MM.1S (cell line): ENCODE measurements around the gene GABRB3.

Source experiments
- DNase-seq: peaks from one replicate; pipeline ENCODE4 v3.0.0-alpha.2; 2015
- H2AFZ ChIP-seq: fragments of 300-600 bp; sonication (generic); 2 replicates; pipeline ENCODE4 v1.6.0; 2016; ENCODE audit warnings: antibody characterized with exemption, low read length
- H3F3A ChIP-seq: fragments of 300-600 bp; sonication (generic); 2 replicates; pipeline ENCODE4 v1.6.1; 2016; ENCODE audit warnings: mild to moderate bottlenecking, antibody characterized with exemption, low read length, moderate library complexity, mixed read lengths; ENCODE audit not compliant: insufficient read depth
- H3K27ac ChIP-seq: fragments of 300-600 bp; sonication (generic); 2 replicates; pipeline ENCODE4 v1.5.1; 2016; ENCODE audit warnings: mild to moderate bottlenecking, low read length
- H3K27me3 ChIP-seq: fragments of 300-600 bp; sonication (generic); replicated peaks from 2 replicates; pipeline ENCODE4 v1.6.0; 2016; ENCODE audit warnings: low read length; ENCODE audit not compliant: insufficient read depth
- H3K36me3 ChIP-seq: fragments of 300-600 bp; sonication (generic); replicated peaks from 2 replicates; pipeline ENCODE4 v1.6.1; 2016; ENCODE audit warnings: mild to moderate bottlenecking, low read length, mixed read lengths; ENCODE audit not compliant: insufficient read depth
- H3K4me1 ChIP-seq: fragments of 300-600 bp; sonication (generic); 2 replicates; pipeline ENCODE4 v1.6.1; 2016; ENCODE audit warnings: low read length, mixed read lengths
- H3K4me2 ChIP-seq: fragments of 300-600 bp; sonication (generic); 2 replicates; pipeline ENCODE4 v1.6.0; 2016; ENCODE audit warnings: low read depth, low read length
- H3K4me3 ChIP-seq: fragments of 300-600 bp; sonication (generic); 2 replicates; pipeline ENCODE4 v1.5.1; 2016; ENCODE audit warnings: low read length, mixed read lengths
- H3K79me2 ChIP-seq: fragments of 300-600 bp; sonication (generic); 2 replicates; pipeline ENCODE4 v1.6.1; 2016; ENCODE audit warnings: mixed run types, low read length, mixed read lengths
- H3K9ac ChIP-seq: fragments of 300-600 bp; sonication (generic); 2 replicates; pipeline ENCODE4 v1.6.1; 2016; ENCODE audit warnings: low read length, mixed read lengths
- H3K9me2 ChIP-seq: fragments of 300-600 bp; sonication (generic); replicated peaks from 2 replicates; pipeline ENCODE4 v1.6.1; 2016; ENCODE audit warnings: mild to moderate bottlenecking, low read length, mixed read lengths; ENCODE audit not compliant: insufficient read depth
- H3K9me3 ChIP-seq: fragments of 300-600 bp; sonication (generic); replicated peaks from 2 replicates; pipeline ENCODE4 v1.6.1; 2016; ENCODE audit warnings: mild to moderate bottlenecking, low read length, mixed read lengths; ENCODE audit not compliant: insufficient read depth
- H4K20me1 ChIP-seq: fragments of 300-600 bp; sonication (generic); 2 replicates; pipeline ENCODE4 v1.6.1; 2016; ENCODE audit warnings: mild to moderate bottlenecking, low read length, moderate library complexity, mixed read lengths; ENCODE audit not compliant: insufficient read depth
- EZH2 ChIP-seq: fragments of 300-600 bp; sonication (generic); optimal IDR thresholded peaks from 2 replicates; pipeline ENCODE3; 2017; ENCODE audit warnings: low read depth, mild to moderate bottlenecking, antibody characterized with exemption, low read length, mixed read lengths
- EZH2phosphoT487 ChIP-seq: fragments of 300-600 bp; sonication (generic); IDR thresholded peaks from 2 replicates; pipeline ENCODE4 v1.6.1; 2018; ENCODE audit warnings: antibody characterized with exemption, low read length
- TF ChIP-seq, protein P1 (sequence below): fragments of 300-600 bp; sonication (generic); IDR thresholded peaks from 2 replicates; pipeline ENCODE4 v1.5.1; 2016; ENCODE audit warnings: antibody characterized with exemption, low read length, mixed read lengths

GABRB3 gene

DNA sequence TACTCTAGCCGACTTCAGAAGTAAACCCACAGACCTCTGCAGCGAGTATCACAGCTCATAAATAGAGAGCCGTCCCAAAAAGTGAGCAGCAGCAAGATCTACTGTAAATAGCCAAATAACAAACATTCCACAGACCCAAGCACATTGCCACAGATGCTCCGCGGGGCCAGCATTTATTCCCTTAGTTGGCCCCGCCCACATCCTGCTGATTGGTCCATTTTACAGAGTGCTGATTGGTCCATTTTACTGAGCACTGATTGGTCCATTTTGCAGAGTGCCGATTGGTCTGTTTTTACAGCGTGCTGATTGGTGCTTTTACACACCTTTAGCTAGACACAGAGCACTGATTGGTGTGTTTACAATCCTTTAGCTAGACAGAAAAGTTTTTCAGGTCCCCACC lies 17.3 kb upstream of the GABRB3 start:
- H2AFZ ChIP-seq = no peak overlapping the region
- H3K36me3 ChIP-seq = no peaks in the 10 kb centered on the region
- no peak for TF ChIP-seq EZH2phosphoT487
- DNase-seq = no peak
- H3K27ac ChIP-seq = no peak overlapping the region
- H3K4me3 ChIP-seq = no peak overlapping the region
- H3K27me3 ChIP-seq = no peaks in the 10 kb centered on the region
- no peaks in the 10 kb centered on the region for H3K9me2 ChIP-seq
- no peaks in the 10 kb centered on the region for H4K20me1 ChIP-seq
- H3F3A ChIP-seq = no peaks in the 10 kb centered on the region
- no peak overlapping the region for H3K4me2 ChIP-seq
- H3K9ac ChIP-seq = no peak overlapping the region
- no peaks in the 10 kb centered on the region for H3K79me2 ChIP-seq
- no peaks in the 10 kb centered on the region for H3K9me3 ChIP-seq
- no peaks in the 10 kb centered on the region for H3K4me1 ChIP-seq

DNA sequence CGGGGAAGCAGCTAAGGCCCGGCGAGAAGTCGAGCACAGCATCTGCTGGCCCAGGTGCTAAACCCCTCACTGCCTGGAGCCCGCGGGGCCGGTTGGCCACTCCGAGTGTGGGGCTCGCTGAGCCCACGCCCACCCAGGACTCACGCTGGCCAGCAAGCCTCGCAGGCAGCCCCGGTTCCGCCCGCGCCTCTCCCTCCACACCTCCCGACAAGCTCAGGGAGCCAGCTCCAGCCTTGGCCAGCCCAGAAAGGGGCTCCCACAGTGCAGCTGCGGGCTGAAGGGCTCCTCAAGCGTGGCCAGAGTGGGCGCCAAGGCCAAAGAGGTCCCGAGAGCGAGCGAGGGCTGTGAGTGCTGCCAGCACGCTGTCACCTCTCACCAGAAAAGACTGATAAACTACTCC lies 8.9 kb upstream of the GABRB3 start:
- no peaks in the 10 kb centered on the region for H3F3A ChIP-seq
- H3K27me3 ChIP-seq = no peaks in the 10 kb centered on the region
- DNase-seq = no peak
- no peaks in the 10 kb centered on the region for H3K36me3 ChIP-seq
- H3K4me3 ChIP-seq = no peak overlapping the region
- no peak overlapping the region for H2AFZ ChIP-seq
- H4K20me1 ChIP-seq = no peaks in the 10 kb centered on the region
- H3K4me1 ChIP-seq = no peaks in the 10 kb centered on the region
- no peak overlapping the region for H3K9ac ChIP-seq
- H3K9me2 ChIP-seq = no peaks in the 10 kb centered on the region
- H3K79me2 ChIP-seq = no peaks in the 10 kb centered on the region
- no peak overlapping the region for H3K27ac ChIP-seq
- H3K4me2 ChIP-seq = no peak overlapping the region
- H3K9me3 ChIP-seq = no peaks in the 10 kb centered on the region
- TF ChIP-seq EZH2phosphoT487 (no peak), EZH2 (no peak)
- TF ChIP-seq, protein P1, sequence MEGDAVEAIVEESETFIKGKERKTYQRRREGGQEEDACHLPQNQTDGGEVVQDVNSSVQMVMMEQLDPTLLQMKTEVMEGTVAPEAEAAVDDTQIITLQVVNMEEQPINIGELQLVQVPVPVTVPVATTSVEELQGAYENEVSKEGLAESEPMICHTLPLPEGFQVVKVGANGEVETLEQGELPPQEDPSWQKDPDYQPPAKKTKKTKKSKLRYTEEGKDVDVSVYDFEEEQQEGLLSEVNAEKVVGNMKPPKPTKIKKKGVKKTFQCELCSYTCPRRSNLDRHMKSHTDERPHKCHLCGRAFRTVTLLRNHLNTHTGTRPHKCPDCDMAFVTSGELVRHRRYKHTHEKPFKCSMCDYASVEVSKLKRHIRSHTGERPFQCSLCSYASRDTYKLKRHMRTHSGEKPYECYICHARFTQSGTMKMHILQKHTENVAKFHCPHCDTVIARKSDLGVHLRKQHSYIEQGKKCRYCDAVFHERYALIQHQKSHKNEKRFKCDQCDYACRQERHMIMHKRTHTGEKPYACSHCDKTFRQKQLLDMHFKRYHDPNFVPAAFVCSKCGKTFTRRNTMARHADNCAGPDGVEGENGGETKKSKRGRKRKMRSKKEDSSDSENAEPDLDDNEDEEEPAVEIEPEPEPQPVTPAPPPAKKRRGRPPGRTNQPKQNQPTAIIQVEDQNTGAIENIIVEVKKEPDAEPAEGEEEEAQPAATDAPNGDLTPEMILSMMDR = no peak

DNA sequence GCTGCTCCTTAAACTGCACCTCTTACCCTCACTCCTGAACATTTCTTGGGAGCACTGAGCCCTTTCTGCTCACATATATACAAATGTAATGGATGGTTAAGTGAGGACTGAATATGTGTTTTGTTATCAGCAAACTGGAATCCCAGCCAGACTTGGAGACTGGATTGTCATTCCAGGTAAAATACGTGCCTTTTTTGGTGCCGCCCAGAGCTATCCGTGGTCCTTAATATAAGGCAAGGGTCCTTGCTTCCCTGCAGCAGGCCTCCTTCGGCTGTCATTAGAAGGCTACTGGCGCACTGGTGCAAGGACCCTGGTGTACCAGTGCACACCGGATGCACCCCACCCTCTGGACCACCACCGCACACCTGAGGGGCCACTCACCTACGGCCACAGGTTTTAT lies 1.1 kb upstream of the GABRB3 start:
- no peaks in the 10 kb centered on the region for H4K20me1 ChIP-seq
- no peak overlapping the region for H3K9ac ChIP-seq
- no peaks in the 10 kb centered on the region for H3K4me1 ChIP-seq
- H3K9me2 ChIP-seq = no peaks in the 10 kb centered on the region
- TF ChIP-seq EZH2 = no peak
- no peak for TF ChIP-seq EZH2phosphoT487
- TF ChIP-seq, protein P1 = no peak
- no peaks in the 10 kb centered on the region for H3K9me3 ChIP-seq
- no peak overlapping the region for H3K4me3 ChIP-seq
- no peak overlapping the region for H3K27ac ChIP-seq
- no peak overlapping the region for H2AFZ ChIP-seq
- H3K27me3 ChIP-seq = no peaks in the 10 kb centered on the region
- H3F3A ChIP-seq = no peaks in the 10 kb centered on the region
- H3K4me2 ChIP-seq = no peak overlapping the region
- DNase-seq = no peak
- no peaks in the 10 kb centered on the region for H3K79me2 ChIP-seq
- no peaks in the 10 kb centered on the region for H3K36me3 ChIP-seq

DNA sequence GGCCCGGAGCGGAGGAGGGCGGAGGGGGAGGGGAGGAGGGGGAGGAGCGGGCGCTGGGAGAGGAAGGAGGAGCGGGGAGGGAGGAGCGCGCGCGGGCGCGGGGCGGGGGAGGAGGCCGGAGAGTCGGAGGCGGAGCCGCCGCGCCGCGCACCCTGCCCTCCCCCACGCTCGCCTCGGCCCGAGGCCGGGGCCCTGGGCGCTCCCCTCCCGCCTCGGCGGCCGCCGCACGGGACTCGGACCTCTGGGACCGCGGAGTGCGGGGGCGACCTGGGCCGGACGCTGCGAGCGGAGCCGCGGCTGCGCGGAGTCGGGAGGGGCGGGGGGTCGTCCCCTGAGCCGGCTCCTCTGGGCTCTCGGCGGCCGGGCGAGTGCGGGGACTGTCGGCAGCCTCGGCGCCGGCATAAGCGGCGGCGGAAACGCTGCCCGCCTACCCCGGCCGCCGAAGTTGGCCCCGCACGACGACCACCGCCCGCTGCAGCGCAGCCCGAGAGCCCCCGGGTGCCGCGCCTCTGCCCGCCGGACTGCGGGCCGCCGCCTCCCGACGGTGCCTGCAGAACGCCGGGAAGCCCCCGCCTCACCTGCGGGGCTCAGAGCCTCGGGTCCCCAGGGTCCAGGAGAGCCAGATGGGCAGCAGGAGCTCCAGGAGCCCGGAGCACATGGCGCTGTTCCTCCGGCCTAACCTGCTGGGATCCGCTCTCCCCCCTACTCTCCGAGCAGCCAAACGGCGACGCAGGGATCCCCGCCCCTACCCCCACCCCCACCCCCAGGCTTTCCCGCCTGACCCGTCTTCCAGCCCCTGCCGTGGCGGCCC lies 406 bp upstream of the GABRB3 start:
- Histone ChIP-seq H3K4me3 (no peak overlapping the region), H3K36me3 (no peaks in the 10 kb centered on the region), H3K9me2 (no peaks in the 10 kb centered on the region), H3K4me1 (no peaks in the 10 kb centered on the region), H3K27ac (no peak overlapping the region), H2AFZ (no peak overlapping the region), H3K4me2 (no peak overlapping the region), H3K79me2 (no peaks in the 10 kb centered on the region), H3K9me3 (no peaks in the 10 kb centered on the region), H4K20me1 (no peaks in the 10 kb centered on the region), H3K9ac (no peak overlapping the region), H3K27me3 (no peaks in the 10 kb centered on the region), H3F3A (no peaks in the 10 kb centered on the region)
- no peak for DNase-seq
- TF ChIP-seq, protein P1 = no peak
- TF ChIP-seq EZH2phosphoT487 (no peak), EZH2 (no peak)
